T-helper 9 cell (primary cell): Measurements from ENCODE around the gene SLC30A7.
"Not testable (repeated sequence)": the region's sequence is repeated elsewhere in the genome, so short reads cannot be mapped to it uniquely, and the experiment has no call there.

Experiments
- DNase-seq: peaks from one replicate; pipeline ENCODE4 v3.0.0-alpha.2; 2020

The SLC30A7 gene

GRCh38 chr1:100891380-100891779 is 4.5 kb upstream of the SLC30A7 start:
- DNase-seq = no peak

GRCh38 chr1:100892554-100892953 is 3.3 kb upstream of the SLC30A7 start:
- no peak for DNase-seq

GRCh38 chr1:100893718-100894117 is 2.2 kb upstream of the SLC30A7 start:
- DNase-seq = no peak

GRCh38 chr1:100894603-100895539 is 1.0 kb upstream of the SLC30A7 start, which contains the start of gene EXTL2:
Gene EXTL2 (minus strand): TSS chr1:100894842. CDS start chr1:100888757, 6,085 bp downstream.
- peak; percentile 49 for DNase-seq

- DNase-seq = peak; percentile 48
Measured at GRCh38 chr1:100896481-100896982, 642 bp downstream of the SLC30A7 start.

GRCh38 chr1:100902365-100902764 is 6.5 kb downstream of the SLC30A7 start:
- DNase-seq = no peak

- no peak for DNase-seq
Measured at GRCh38 chr1:100903777-100904176, 7.9 kb downstream of the SLC30A7 start.

- DNase-seq = no peak
Measured at GRCh38 chr1:100904528-100904927, 8.6 kb downstream of the SLC30A7 start.

- no peak for DNase-seq
Measured at GRCh38 chr1:100905181-100905580, 9.3 kb downstream of the SLC30A7 start.

GRCh38 chr1:100907887-100908286 is 12.0 kb downstream of the SLC30A7 start:
- DNase-seq = no peak

GRCh38 chr1:100909018-100909417 is 13.1 kb downstream of the SLC30A7 start:
- DNase-seq = no peak

- no peak for DNase-seq
Measured at GRCh38 chr1:100912019-100912418, 16.1 kb downstream of the SLC30A7 start.

- no peak for DNase-seq
Measured at GRCh38 chr1:100921110-100921706, 25.3 kb downstream of the SLC30A7 start.

- DNase-seq = no peak
Measured at GRCh38 chr1:100924212-100924611, 28.3 kb downstream of the SLC30A7 start.

GRCh38 chr1:100924991-100925390 is 29.1 kb downstream of the SLC30A7 start:
- DNase-seq = no peak

- DNase-seq = no peak
Measured at GRCh38 chr1:100926240-100926639, 30.4 kb downstream of the SLC30A7 start.

- no peak for DNase-seq
Measured at GRCh38 chr1:100927276-100927675, 31.4 kb downstream of the SLC30A7 start.

GRCh38 chr1:100928128-100928527 is 32.2 kb downstream of the SLC30A7 start:
- no peak for DNase-seq

GRCh38 chr1:100930494-100930893 is 34.6 kb downstream of the SLC30A7 start:
- no peak for DNase-seq

- no peak for DNase-seq
Measured at GRCh38 chr1:100931716-100932115, 35.8 kb downstream of the SLC30A7 start.

GRCh38 chr1:100933555-100933954 is 37.7 kb downstream of the SLC30A7 start:
- not testable (repeated sequence) for DNase-seq

- DNase-seq = no peak
Measured at GRCh38 chr1:100936194-100936967, 40.5 kb downstream of the SLC30A7 start.

- no peak for DNase-seq
Measured at GRCh38 chr1:100941098-100941527, 45.2 kb downstream of the SLC30A7 start.
